Measurements from ENCODE around the gene HOXA9. TPM values are rescaled to one million over a fixed set of nuclear protein-coding genes. Genes with fewer than 3 reads are reported as not detected.

Gene HOXA9
- total RNA-seq, 1 donor from 2014 or later, result 14.5 TPM

DNA sequence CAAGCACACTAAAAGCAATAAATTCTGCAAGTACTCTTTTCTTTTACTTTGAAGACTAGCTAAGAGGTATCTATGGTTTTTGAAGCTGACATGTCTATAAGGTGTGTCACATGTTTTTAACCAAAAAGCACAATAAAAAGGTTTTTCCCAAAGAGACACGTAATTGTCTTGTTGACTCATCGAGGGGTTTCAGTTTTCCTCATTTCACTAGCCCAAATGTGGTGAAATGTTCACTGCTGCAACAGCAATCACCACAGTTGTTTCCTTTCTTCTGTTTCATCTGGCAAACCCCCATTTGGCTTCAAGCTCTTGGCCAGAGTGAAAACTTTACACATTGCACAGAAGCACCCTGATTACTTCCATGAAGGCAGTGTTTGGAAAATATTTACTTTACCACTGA lies 30.9 kb downstream of the HOXA9 start:
- Mint-ChIP-seq H3K4me1 (peaks cover 79% of the 10 kb centered on the region), H3K27me3 (ENCODE audit: low read depth) (no peaks in the 10 kb centered on the region), H3K4me3 (peak overlapping the region; percentile 87), H3K9me3 (no peaks in the 10 kb centered on the region), H3K36me3 (peaks cover 18% of the 10 kb centered on the region), H3K27ac (peak overlapping the region; percentile 100)
- TF ChIP-seq, protein P1, sequence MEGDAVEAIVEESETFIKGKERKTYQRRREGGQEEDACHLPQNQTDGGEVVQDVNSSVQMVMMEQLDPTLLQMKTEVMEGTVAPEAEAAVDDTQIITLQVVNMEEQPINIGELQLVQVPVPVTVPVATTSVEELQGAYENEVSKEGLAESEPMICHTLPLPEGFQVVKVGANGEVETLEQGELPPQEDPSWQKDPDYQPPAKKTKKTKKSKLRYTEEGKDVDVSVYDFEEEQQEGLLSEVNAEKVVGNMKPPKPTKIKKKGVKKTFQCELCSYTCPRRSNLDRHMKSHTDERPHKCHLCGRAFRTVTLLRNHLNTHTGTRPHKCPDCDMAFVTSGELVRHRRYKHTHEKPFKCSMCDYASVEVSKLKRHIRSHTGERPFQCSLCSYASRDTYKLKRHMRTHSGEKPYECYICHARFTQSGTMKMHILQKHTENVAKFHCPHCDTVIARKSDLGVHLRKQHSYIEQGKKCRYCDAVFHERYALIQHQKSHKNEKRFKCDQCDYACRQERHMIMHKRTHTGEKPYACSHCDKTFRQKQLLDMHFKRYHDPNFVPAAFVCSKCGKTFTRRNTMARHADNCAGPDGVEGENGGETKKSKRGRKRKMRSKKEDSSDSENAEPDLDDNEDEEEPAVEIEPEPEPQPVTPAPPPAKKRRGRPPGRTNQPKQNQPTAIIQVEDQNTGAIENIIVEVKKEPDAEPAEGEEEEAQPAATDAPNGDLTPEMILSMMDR (IDR thresholded peaks at IDR 0.05; ENCODE audit: unreplicated experiment), result no peak
- no peak for DNase-seq (ENCODE audit: low spot score in 2 of 2, unreplicated experiment in 2 of 2)

DNA sequence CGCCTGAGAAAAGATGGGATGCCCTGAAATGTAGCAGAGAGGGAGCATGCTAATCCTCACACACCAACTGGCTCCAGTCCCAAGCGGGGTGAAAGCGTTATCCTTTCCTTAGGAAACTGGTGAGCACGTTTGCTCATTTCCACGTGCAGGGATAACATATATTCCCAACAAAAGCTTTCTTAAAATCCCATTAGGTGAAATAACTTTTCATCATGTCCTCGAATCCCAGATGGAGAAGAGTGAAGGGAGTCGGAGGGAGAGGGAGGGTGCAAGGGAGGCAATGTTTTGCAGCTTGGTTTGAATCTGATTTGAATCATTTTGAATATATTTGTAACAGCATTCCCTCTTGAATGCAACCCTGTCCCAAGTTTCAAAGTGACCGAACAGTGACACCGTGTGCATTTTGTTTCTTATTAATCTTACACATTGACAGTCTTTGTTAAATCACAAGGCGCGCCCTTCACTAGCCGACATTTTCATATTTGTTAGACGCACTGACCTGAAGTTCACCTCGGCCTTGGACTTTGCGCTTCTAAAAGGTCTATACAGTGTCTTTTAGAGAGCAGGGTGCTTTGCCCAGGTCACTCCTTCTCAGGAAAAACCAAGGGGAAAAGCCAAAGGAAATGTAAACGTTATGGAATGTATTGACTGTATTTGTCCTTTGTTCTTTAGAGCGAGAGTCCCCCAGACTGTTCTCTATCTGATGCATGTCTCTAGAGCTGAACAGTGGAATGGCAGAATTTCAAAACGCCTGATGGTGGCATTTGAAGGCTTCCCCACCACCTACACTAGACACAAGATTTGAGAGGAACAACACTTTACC lies 31.7 kb downstream of the HOXA9 start:
- Mint-ChIP-seq H3K9me3 (no peaks in the 10 kb centered on the region), H3K27ac (peak overlapping the region; percentile 100), H3K4me1 (peaks cover 84% of the 10 kb centered on the region), H3K27me3 (ENCODE audit: low read depth) (no peaks in the 10 kb centered on the region), H3K36me3 (peaks cover 20% of the 10 kb centered on the region), H3K4me3 (peak overlapping the region; percentile 87)
- TF ChIP-seq, protein P1 (IDR thresholded peaks at IDR 0.05; ENCODE audit: unreplicated experiment), result no peak
- no peak for DNase-seq (ENCODE audit: low spot score in 2 of 2, unreplicated experiment in 2 of 2)

DNA sequence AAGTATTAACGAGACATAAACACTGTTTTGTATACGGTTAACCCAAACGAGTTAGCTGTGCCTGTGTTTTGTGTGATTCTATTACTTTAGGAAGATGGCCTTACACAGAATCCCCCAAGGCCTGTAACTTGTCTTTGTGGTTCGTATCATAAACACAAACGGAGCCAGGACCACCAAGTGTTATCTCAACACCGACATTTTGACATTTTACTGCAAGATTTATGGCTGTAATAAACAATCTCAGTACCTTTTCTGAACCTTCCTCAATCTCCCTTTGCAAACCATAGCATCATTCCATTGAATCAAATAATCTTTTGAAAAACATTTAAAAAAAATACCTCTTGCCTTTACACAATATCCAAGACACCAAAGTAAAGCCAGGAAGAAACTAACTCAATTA lies 32.4 kb downstream of the HOXA9 start:
- no peaks in the 10 kb centered on the region for H3K9me3 Mint-ChIP-seq
- peak overlapping the region; percentile 100 for H3K27ac Mint-ChIP-seq
- peaks cover 84% of the 10 kb centered on the region for H3K4me1 Mint-ChIP-seq
- no peak for DNase-seq (ENCODE audit: low spot score in 2 of 2, unreplicated experiment in 2 of 2)
- no peaks in the 10 kb centered on the region for H3K27me3 Mint-ChIP-seq (ENCODE audit: low read depth)
- peak overlapping the region; percentile 87 for H3K4me3 Mint-ChIP-seq
- peaks cover 17% of the 10 kb centered on the region for H3K36me3 Mint-ChIP-seq
- TF ChIP-seq, protein P1 (IDR thresholded peaks at IDR 0.05; ENCODE audit: unreplicated experiment), result no peak

DNA sequence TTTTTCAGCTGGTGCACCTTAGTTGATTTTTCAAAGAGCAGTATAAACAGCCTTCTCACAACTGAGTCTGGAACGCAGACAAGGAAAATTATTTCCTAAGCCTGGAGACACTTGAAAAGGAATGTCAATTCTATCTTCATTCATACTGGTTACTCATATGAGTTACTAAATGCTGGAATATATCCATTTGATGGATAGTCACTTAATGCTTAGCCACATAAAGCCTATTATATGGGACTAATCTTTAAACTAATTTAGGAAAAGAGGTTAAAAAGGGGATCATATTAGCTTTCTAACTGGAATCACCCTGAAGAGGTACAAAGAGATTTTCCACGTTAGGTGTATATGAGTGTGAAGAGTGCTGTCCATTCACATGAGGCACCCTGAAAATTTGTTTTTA lies 33.1 kb downstream of the HOXA9 start:
- TF ChIP-seq, protein P1 (IDR thresholded peaks at IDR 0.05; ENCODE audit: unreplicated experiment), result no peak
- H3K4me3 Mint-ChIP-seq, result peak overlapping the region; percentile 87
- H3K27me3 Mint-ChIP-seq (ENCODE audit: low read depth), result no peaks in the 10 kb centered on the region
- no peak for DNase-seq (ENCODE audit: low spot score in 2 of 2, unreplicated experiment in 2 of 2)
- peak overlapping the region; percentile 99 for H3K27ac Mint-ChIP-seq
- H3K36me3 Mint-ChIP-seq, result peaks cover 14% of the 10 kb centered on the region
- H3K4me1 Mint-ChIP-seq, result peaks cover 84% of the 10 kb centered on the region
- no peaks in the 10 kb centered on the region for H3K9me3 Mint-ChIP-seq

DNA sequence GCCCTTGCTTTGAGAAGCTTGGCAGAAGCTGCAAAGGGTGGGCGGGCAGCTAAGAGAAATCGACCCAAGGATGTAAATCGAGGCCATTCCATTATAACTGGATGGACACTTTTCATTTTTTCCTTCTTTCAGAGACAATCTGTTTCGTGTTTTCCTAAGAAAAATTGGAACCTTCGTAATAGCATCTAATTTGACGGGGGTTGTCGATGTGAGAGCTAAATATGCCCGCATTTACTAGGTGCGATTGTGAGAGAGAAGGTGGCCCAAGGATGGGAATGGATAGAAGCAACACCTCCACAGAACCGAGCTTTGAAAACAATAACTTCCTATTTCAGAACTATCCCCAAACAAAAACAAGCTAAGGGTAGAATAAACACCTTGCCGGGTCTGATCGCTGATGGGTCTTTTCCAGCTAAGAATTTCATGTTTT lies 33.9 kb downstream of the HOXA9 start:
- TF ChIP-seq, protein P1 (IDR thresholded peaks at IDR 0.05; ENCODE audit: unreplicated experiment), result no peak
- H3K36me3 Mint-ChIP-seq, result peaks cover 14% of the 10 kb centered on the region
- H3K4me1 Mint-ChIP-seq, result peaks cover 84% of the 10 kb centered on the region
- DNase-seq (ENCODE audit: low spot score in 2 of 2, unreplicated experiment in 2 of 2), result no peak
- H3K27ac Mint-ChIP-seq, result peak overlapping the region; percentile 99
- H3K27me3 Mint-ChIP-seq (ENCODE audit: low read depth), result no peaks in the 10 kb centered on the region
- peak overlapping the region; percentile 87 for H3K4me3 Mint-ChIP-seq
- no peaks in the 10 kb centered on the region for H3K9me3 Mint-ChIP-seq
